HG03378 (cell line): ENCODE measurements around the gene CCR9.

Experiments
- ATAC-seq: cut with Tn5 transposase; IDR thresholded peaks from one replicate; pipeline ENCODE4 v1.9.1; 2021; ENCODE audit warnings: mild to moderate bottlenecking, moderate library complexity; ENCODE audit not compliant: unreplicated experiment

The CCR9 gene

GRCh38 chr3:45951946-45952345, 65.6 kb downstream of the CCR9 start:
- ATAC-seq = no peak

- no peak for ATAC-seq
Observed at GRCh38 chr3:45952456-45952855, 66.1 kb downstream of the CCR9 start.
